H1 (cell line): ENCODE measurements around the gene RFTN2. TPM values are rescaled to one million over a fixed set of nuclear protein-coding genes. Genes with fewer than 3 reads are reported as not detected.

Experiments used
- CTCF ChIA-PET: fragments of 300-600 bp; sonication (Branson Sonifier 250); formaldehyde crosslinking; loops from one replicate; lab custom pipeline; 2021; ENCODE audit not compliant: partially characterized antibody; lab: Charles Lee
- POLR2A ChIA-PET: fragments of 300-600 bp; sonication (Branson Sonifier 250); formaldehyde crosslinking; loops from one replicate; lab custom pipeline; 2021; ENCODE audit warnings: inconsistent platforms; ENCODE audit not compliant: partially characterized antibody; lab: Charles Lee
- DNase-seq, 2 experiments: peaks; one replicate each; pipeline versions ENCODE4 v3.0.0 to v3.0.0-alpha.2; 2010 to 2022; ENCODE audit warnings: low spot score in 2 of 2, low read depth in 1 of 2, mixed read lengths in 1 of 2
- FAIRE-seq: peaks from 2 replicates; lab custom pipeline; 2011; peaks lifted over from hg19 to GRCh38; lab: Jason Lieb, UNC
- H2AFZ ChIP-seq: 2 replicates; pipeline ENCODE4 v1.8.1; 2012; ENCODE audit warnings: low read length, inconsistent platforms
- H2AK5ac ChIP-seq: 2 replicates; pipeline ENCODE4 v1.6.1; 2013; ENCODE audit warnings: low read depth, low read length
- H2BK120ac ChIP-seq: replicated peaks from 2 replicates; pipeline ENCODE3; 2013; ENCODE audit warnings: low read depth, low read length, inconsistent platforms
- H2BK12ac ChIP-seq: 2 replicates; pipeline ENCODE4 v1.6.1; 2013; ENCODE audit warnings: low read depth, low read length
- H2BK15ac ChIP-seq: 2 replicates; pipeline ENCODE4 v1.6.1; 2013; ENCODE audit warnings: low read length
- H2BK20ac ChIP-seq: 2 replicates; pipeline ENCODE4 v1.6.1; 2013; ENCODE audit warnings: low read length
- H2BK5ac ChIP-seq: 2 replicates; pipeline ENCODE4 v1.6.1; 2013; ENCODE audit warnings: low read depth, low read length
- H3K14ac ChIP-seq: 2 replicates; pipeline ENCODE4 v1.6.1; 2013; ENCODE audit warnings: inconsistent platforms; ENCODE audit not compliant: insufficient read length
- H3K18ac ChIP-seq: 2 replicates; pipeline ENCODE4 v1.6.1; 2013; ENCODE audit warnings: low read length; ENCODE audit errors: extremely low read depth
- H3K23ac ChIP-seq: 2 replicates; pipeline ENCODE4 v1.6.1; 2013; ENCODE audit warnings: inconsistent platforms; ENCODE audit not compliant: insufficient read length
- H3K23me2 ChIP-seq: 2 replicates; pipeline ENCODE4 v1.6.1; 2013; ENCODE audit warnings: low read depth, low read length
- H3K27ac ChIP-seq: 2 replicates; pipeline ENCODE4 v1.6.1; 2011; ENCODE audit warnings: low read depth, low read length, inconsistent platforms
- H3K27me3 ChIP-seq, 4 experiments: replicated peaks in 1 of 4; 1 replicate in 1 of 4; 2 replicates in 3 of 4; pipeline versions ENCODE4 v1.6.1 to v1.8.1; 2011 to 2013; ENCODE audit warnings: low read length in 3 of 4, mild to moderate bottlenecking in 3 of 4, inconsistent platforms in 2 of 4, mixed read lengths in 2 of 4, moderate library complexity in 1 of 4; ENCODE audit not compliant: control insufficient read depth in 3 of 4, insufficient read depth in 3 of 4; ENCODE audit errors: extremely low read depth in 1 of 4
- H3K36me3 ChIP-seq, 4 experiments: 2 replicates each; pipeline versions ENCODE4 v1.6.1 to v1.8.1; 2011 to 2013; ENCODE audit warnings: mild to moderate bottlenecking in 4 of 4, low read length in 3 of 4, moderate library complexity in 2 of 4, control low read depth in 1 of 4, inconsistent platforms in 1 of 4; ENCODE audit not compliant: insufficient read depth in 4 of 4, control insufficient read depth in 2 of 4
- H3K4ac ChIP-seq: replicated peaks from 2 replicates; pipeline ENCODE3; 2013; ENCODE audit warnings: low read length, low read depth, mixed read lengths, inconsistent platforms; ENCODE audit not compliant: insufficient read length
- H3K4me1 ChIP-seq, 4 experiments: replicated peaks in 1 of 4; 1 replicate in 1 of 4; 2 replicates in 3 of 4; pipeline versions ENCODE4 v1.6.1 to v1.8.1; 2011 to 2013; ENCODE audit warnings: low read length in 3 of 4, inconsistent platforms in 2 of 4, mixed read lengths in 1 of 4; ENCODE audit not compliant: insufficient read depth in 4 of 4, control insufficient read depth in 3 of 4
- H3K4me2 ChIP-seq, 2 experiments: 2 replicates each; pipeline versions ENCODE4 v1.6.1 to v1.8.1; 2011 to 2013; ENCODE audit warnings: low read depth in 2 of 2, low read length in 2 of 2, control low read depth in 1 of 2, inconsistent platforms in 1 of 2, mild to moderate bottlenecking in 1 of 2; ENCODE audit not compliant: insufficient read depth in 1 of 2
- H3K4me3 ChIP-seq, 4 experiments: fragments of 200-600, 300-600 bp in 1 of 4; sonication (generic), shearing (Covaris generic), sonication (Bioruptor Twin) in 1 of 4; 2 replicates each; pipeline versions ENCODE4 v1.5.1 to v1.8.1; 2011 to 2016; ENCODE audit warnings: low read length in 4 of 4, low read depth in 3 of 4, control low read depth in 2 of 4, inconsistent platforms in 2 of 4, mild to moderate bottlenecking in 2 of 4, mixed read lengths in 1 of 4, moderate library complexity in 1 of 4; ENCODE audit not compliant: insufficient read depth in 2 of 4; ENCODE audit errors: extremely low read depth in 1 of 4
- H3K56ac ChIP-seq: replicated peaks from 2 replicates; pipeline ENCODE3; 2013; ENCODE audit warnings: low read depth, mild to moderate bottlenecking, mixed read lengths, low read length, inconsistent platforms; ENCODE audit not compliant: insufficient read length
- H3K79me1 ChIP-seq: 2 replicates; pipeline ENCODE4 v1.6.1; 2013; ENCODE audit warnings: low read depth, low read length, control low read depth
- H3K79me2 ChIP-seq, 2 experiments: 2 replicates each; pipeline versions ENCODE4 v1.6.1 to v1.8.1; 2012 to 2013; ENCODE audit warnings: low read length in 2 of 2, mild to moderate bottlenecking in 2 of 2, inconsistent platforms in 1 of 2; ENCODE audit not compliant: insufficient read depth in 2 of 2, control insufficient read depth in 1 of 2
- H3K9ac ChIP-seq, 4 experiments: replicated peaks in 1 of 4; 1 replicate in 1 of 4; 2 replicates in 3 of 4; pipeline versions ENCODE4 v1.6.1 to v1.8.1; 2011 to 2013; ENCODE audit warnings: low read depth in 3 of 4, low read length in 3 of 4, control low read depth in 2 of 4, mild to moderate bottlenecking in 2 of 4, moderate library complexity in 2 of 4, inconsistent platforms in 1 of 4; ENCODE audit errors: extremely low read depth in 1 of 4
- H3K9me3 ChIP-seq, 2 experiments: 2 replicates each; pipeline versions ENCODE4 v1.6.1 to v1.8.1; 2012 to 2013; ENCODE audit warnings: mild to moderate bottlenecking in 2 of 2, moderate library complexity in 2 of 2, control low read depth in 1 of 2, inconsistent platforms in 1 of 2, low read depth in 1 of 2, low read length in 1 of 2, mixed read lengths in 1 of 2; ENCODE audit not compliant: insufficient read depth in 2 of 2
- H4K20me1 ChIP-seq, 2 experiments: replicated peaks in 1 of 2; 2 replicates each; pipeline versions ENCODE3 to v1.8.1; 2011 to 2013; ENCODE audit warnings: inconsistent platforms in 2 of 2, low read length in 2 of 2, mild to moderate bottlenecking in 1 of 2; ENCODE audit not compliant: insufficient read depth in 2 of 2, control insufficient read depth in 1 of 2
- H4K5ac ChIP-seq: 2 replicates; pipeline ENCODE4 v1.6.1; 2013; ENCODE audit warnings: low read length, low read depth, mixed read lengths, inconsistent platforms; ENCODE audit not compliant: insufficient read length
- H4K8ac ChIP-seq: 2 replicates; pipeline ENCODE4 v1.8.0; 2013; ENCODE audit warnings: mild to moderate bottlenecking, moderate library complexity, low read length, inconsistent platforms; ENCODE audit not compliant: insufficient read depth; ENCODE audit errors: extremely low read depth
- H4K91ac ChIP-seq: replicated peaks from 2 replicates; pipeline ENCODE3; 2013; ENCODE audit warnings: low read length, mixed read lengths, inconsistent platforms; ENCODE audit not compliant: insufficient read length
- GTF2F1 ChIP-seq: IDR thresholded peaks from 2 replicates; pipeline ENCODE4 v1.6.1; 2012; ENCODE audit warnings: low read depth, low read length, improper control_type of control experiment, borderline replicate concordance
- KDM5A ChIP-seq: fragments of 200-600 bp; IDR thresholded peaks from 2 replicates; pipeline ENCODE4 v1.7.1; 2012; ENCODE audit warnings: mild to moderate bottlenecking, low read length, inconsistent platforms, mixed read lengths
- RAD21 ChIP-seq, 2 experiments: IDR thresholded peaks in 1 of 2; conservative IDR thresholded peaks in 1 of 2; 2 replicates each; pipeline ENCODE4 v1.6.1; 2011; ENCODE audit warnings: low read depth in 2 of 2, low read length in 2 of 2, improper control_type of control experiment in 1 of 2, inconsistent platforms in 1 of 2, mild to moderate bottlenecking in 1 of 2, moderate library complexity in 1 of 2
- RXRA ChIP-seq: IDR thresholded peaks from 2 replicates; pipeline ENCODE4 v1.6.1; 2011; ENCODE audit warnings: low read depth, mild to moderate bottlenecking, low read length, moderate library complexity; ENCODE audit not compliant: insufficient read depth
- SP2 ChIP-seq: IDR thresholded peaks from 2 replicates; pipeline ENCODE4 v1.6.1; 2012; ENCODE audit warnings: mild to moderate bottlenecking, low read length, inconsistent platforms
- WGBS, 2 experiments: shearing (Covaris generic) in 1 of 2; methylation state at CpG; one replicate each; pipeline versions ENCODE4 v1.1.6 to v1.1.7; 2013 to 2015; ENCODE audit warnings: low lambda C conversion rate in 2 of 2, mixed read lengths in 2 of 2, inconsistent platforms in 1 of 2, low coverage in 1 of 2, missing lambda C conversion rate in 1 of 2; ENCODE audit not compliant: insufficient replicate concordance in 2 of 2, insufficient coverage in 1 of 2, insufficient read length in 1 of 2; ENCODE audit errors: extremely low coverage in 1 of 2, missing lambda C conversion rate in 1 of 2; 5-methylcytosine and 5-hydroxymethylcytosine counted together
- long read RNA-seq, 2 experiments: library from RNA in 1 of 2; library from capped mRNA in 1 of 2; stranded (forward); transcript quantifications; one replicate each; pipeline ENCODE4 v2.0.0, GENCODE V29; 2021; ENCODE audit warnings: inconsistent platforms in 1 of 2
- polyA minus RNA-seq, 3 experiments: library from RNA; depleted of rRNA, polyadenylated mRNA; stranded (reverse); fragments of >200 nt; gene quantifications; 1 replicate in 2 of 3; 2 replicates in 1 of 3; pipeline ENCODE4 v1.2.3, GENCODE V29; 2011
- polyA plus RNA-seq, 7 experiments: library from polyadenylated mRNA; depleted of rRNA in 3 of 7; stranded (reverse) in 5 of 7; unstranded in 2 of 7; fragments of >200 nt in 5 of 7; fragments of 200-250 nt in 2 of 7; gene quantifications; 1 replicate in 5 of 7; 2 replicates in 1 of 7; 4 replicates in 1 of 7; pipeline versions ENCODE4 v1.2.1 to v1.2.3, GENCODE V29; 2011 to 2013; ENCODE audit warnings: missing spikeins in 2 of 7, mixed read lengths in 2 of 7
- total RNA-seq: library from RNA; stranded (reverse); fragmentation: NEBNext Ultra II Directional; extraction: Animal tissue kit (Norgen Biotek cat#: 25700); gene quantifications from 2 replicates; pipeline ENCODE4 v1.2.1, GENCODE V29; 2021

The RFTN2 gene, protein sequence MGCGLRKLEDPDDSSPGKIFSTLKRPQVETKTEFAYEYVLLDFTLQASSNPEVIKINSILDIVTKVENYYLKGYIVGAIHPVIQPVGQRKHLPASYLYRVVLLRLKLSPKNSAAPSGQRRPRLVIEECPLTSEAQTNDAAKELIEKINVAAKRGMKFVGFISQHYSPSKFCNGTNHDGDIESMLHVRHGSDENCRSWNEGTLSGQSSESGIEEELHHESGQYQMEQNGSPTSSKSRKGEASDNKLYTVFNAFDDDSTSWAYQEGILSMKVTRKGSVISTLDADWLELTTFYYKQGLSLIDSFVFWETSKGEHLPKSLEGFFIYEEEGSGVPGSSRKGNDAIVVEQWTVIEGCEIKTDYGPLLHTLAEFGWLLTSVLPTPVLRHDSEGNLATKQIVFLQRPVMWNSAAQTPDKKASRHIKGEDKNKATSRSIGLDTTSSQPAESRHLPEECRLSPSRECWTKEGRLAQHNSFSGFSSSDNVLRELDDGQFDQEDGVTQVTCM
- 1.2 and 2.4 TPM in 2 replicates for total RNA-seq
- polyA plus RNA-seq (2011; rRNA removed): 0.42 and 2.3 TPM in 2 replicates
- 1.2 TPM for polyA plus RNA-seq (2011; cell fraction: cytosol; rRNA removed)
- 0.58 TPM for polyA plus RNA-seq (2011; cell fraction: nucleus; rRNA removed)
- polyA plus RNA-seq (2012, experiment 1 of 2): 1.2 to 3.8 TPM (median 1.7 TPM) in 4 replicates
- 0.12 TPM for polyA plus RNA-seq (2012, experiment 2 of 2)
- 1.5 TPM for polyA plus RNA-seq (2013, experiment 1 of 2)
- 1.5 TPM for polyA plus RNA-seq (2013, experiment 2 of 2)
- polyA minus RNA-seq (2011; rRNA and poly(A)+ RNA removed): 3.0 and 4.4 TPM in 2 replicates
- polyA minus RNA-seq (2011; cell fraction: cytosol; rRNA and poly(A)+ RNA removed): 2.3 TPM
- 3.0 TPM for polyA minus RNA-seq (2011; cell fraction: nucleus; rRNA and poly(A)+ RNA removed)
- long read RNA-seq, experiment 1, partial matches to known transcripts: 0 of 1 reads
- long read RNA-seq, experiment 1, other reads (novel, unspliced or antisense): 1 of 1 reads
- long read RNA-seq, experiment 2: 0 reads

DNA sequence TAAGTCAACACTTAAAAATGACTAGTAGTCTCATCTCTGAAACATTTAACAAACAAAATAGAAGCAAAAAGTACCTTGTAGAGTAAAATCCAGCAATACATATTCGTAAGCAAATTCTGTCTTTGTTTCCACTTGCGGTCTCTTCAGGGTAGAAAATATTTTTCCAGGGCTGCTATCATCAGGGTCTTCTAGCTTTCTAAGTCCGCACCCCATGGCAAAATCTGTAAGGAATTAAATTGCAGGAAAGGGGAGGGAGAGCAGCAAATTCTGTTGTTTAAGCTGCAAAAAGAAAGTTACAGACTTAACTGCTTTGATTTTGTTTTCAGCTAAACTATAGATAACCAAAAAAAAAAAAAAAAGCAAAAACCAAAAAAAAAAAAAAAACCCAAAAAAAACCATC is at the start of gene RFTN2:
RFTN2 (minus strand) TSS at position 342 of the 400 bp plus-strand sequence; CDS start at position 213, 129 bp downstream.
- H4K91ac ChIP-seq: no peak within 1 kb of the TSS
- H2AK5ac ChIP-seq: no peak within 1 kb of the TSS
- no peak within 1 kb of the TSS for H3K56ac ChIP-seq
- TF ChIP-seq RAD21 (IDR thresholded peaks at IDR 0.05 in 1 of 2, conservative IDR thresholded peaks at IDR 0.05 in 1 of 2; ENCODE audit: low read depth in 2 of 2, low read length in 2 of 2) (no peak), KDM5A (no peak), GTF2F1 (no peak), SP2 (no peak), RXRA (no peak)
- no peak within 1 kb of the TSS for H2BK12ac ChIP-seq
- H3K9me3 ChIP-seq: no peaks in the 10 kb centered on the region
- DNase-seq: no peak
- WGBS, 2 experiments: 37% methylated on average over 3 of the region's 3 CpGs; no CpG with 5 or more reads in 1 of the 2 experiments
- no peak within 1 kb of the TSS for H2BK20ac ChIP-seq
- no peaks in the 10 kb centered on the region for H3K23me2 ChIP-seq
- no peak within 1 kb of the TSS for H2BK15ac ChIP-seq
- peak within 1 kb of the TSS in 3 of 4 experiments; percentile 19 to 56 (median 31); a peak in 5 of 8 replicates for H3K4me3 ChIP-seq
- ChIA-PET CTCF (interaction anchor here (0.5 to 0.6 kb wide), 3 partner anchors 13 to 108 kb away, joined by 3 read pairs; no protein-coding TSS in a partner anchor), POLR2A (interaction anchor here (2.0 kb wide), 1 partner anchor 176 kb away, joined by 5 read pairs; the partner anchor contains the start of genes HSPD1 and HSPE1)
- no peak within 1 kb of the TSS for H3K27ac ChIP-seq
- no peak within 1 kb of the TSS; the same call in 1 of the 2 replicates for H3K18ac ChIP-seq
- peak within 1 kb of the TSS; percentile 8 to 69; a peak in 3 of 4 replicates for H3K4me2 ChIP-seq
- H4K8ac ChIP-seq: no peak within 1 kb of the TSS
- H3K79me2 ChIP-seq: no peaks in the 10 kb centered on the region
- no peaks in the 10 kb centered on the region for H3K79me1 ChIP-seq
- peaks cover 0 to 8% (median 4%) of the 10 kb centered on the region in 4 experiments; a peak in 5 of 7 replicates for H3K4me1 ChIP-seq
- H3K9ac ChIP-seq: peak within 1 kb of the TSS in 2 of 4 experiments; percentile 20 to 39; a peak in 2 of 7 replicates
- H2AFZ ChIP-seq: peak within 1 kb of the TSS; percentile 70; the same call in 1 of the 2 replicates
- FAIRE-seq: peak; percentile 58
- H3K14ac ChIP-seq: no peak within 1 kb of the TSS
- no peaks in the 10 kb centered on the region for H4K20me1 ChIP-seq
- H4K5ac ChIP-seq: no peak within 1 kb of the TSS
- no peaks in the 10 kb centered on the region for H3K36me3 ChIP-seq
- no peak within 1 kb of the TSS for H2BK5ac ChIP-seq
- H3K27me3 ChIP-seq: no peaks in the 10 kb centered on the region
- no peak within 1 kb of the TSS for H2BK120ac ChIP-seq
- no peak within 1 kb of the TSS for H3K4ac ChIP-seq
- H3K23ac ChIP-seq: no peak within 1 kb of the TSS
